HCT116 (cell line): ENCODE measurements around the gene PIK3R1. TPM values are rescaled to one million over a fixed set of nuclear protein-coding genes. Genes with fewer than 3 reads are reported as not detected.

Experiments used
- ATAC-seq: fragments of 200-7000 bp; cut with Tn5 transposase; 2 replicates; pipeline ENCODE4 v1.9.1; 2020; ENCODE audit warnings: mild to moderate bottlenecking, moderate library complexity
- BruUV-seq: library from RNA; stranded (reverse); fragments of 400-500 nt; replicated peaks from 2 replicates; lab custom pipeline; 2021; lab: Mats Ljungman, UMichigan
- CTCF ChIA-PET: fragments of 300-600 bp; sonication (Branson Sonifier 250); formaldehyde crosslinking; loops from one replicate; lab custom pipeline; 2021; ENCODE audit warnings: antibody characterized with exemption; lab: Charles Lee
- POLR2A ChIA-PET: fragments of 300-600, 350-600 bp; sonication (Branson Sonifier 250); formaldehyde crosslinking; loops from one replicate; lab custom pipeline; 2021; ENCODE audit warnings: antibody characterized with exemption; lab: Charles Lee
- RAD21 ChIA-PET, 2 experiments: fragments of 300-600 bp; sonication (Branson Sonifier 250); formaldehyde crosslinking; loops; one replicate each; lab custom pipeline; 2023; ENCODE audit warnings: low total read pairs in 2 of 2; ENCODE audit not compliant: uncharacterized antibody in 2 of 2, unreplicated experiment in 2 of 2, low non-redundant PET in 1 of 2; lab: Charles Lee
- DNase-seq: peaks from one replicate; pipeline ENCODE4 v3.0.0-alpha.2; 2010; ENCODE audit warnings: low read depth, low spot score
- H2AFZ ChIP-seq: fragments of 200-600 bp; shearing (Covaris generic), sonication (generic); 2 replicates; pipeline ENCODE4 v1.6.1; 2017; ENCODE audit warnings: low read depth, mixed run types, mixed read lengths, antibody characterized with exemption, low read length; ENCODE audit not compliant: poor library complexity, severe bottlenecking
- H3K27ac ChIP-seq: 2 replicates; pipeline ENCODE4 v1.5.1; 2012; ENCODE audit warnings: low read depth, low read length
- H3K27me3 ChIP-seq: fragments of 200-600 bp; sonication (generic); 2 replicates; pipeline ENCODE4 v1.6.1; 2016; ENCODE audit warnings: mixed run types, low read length, mixed read lengths; ENCODE audit not compliant: insufficient read depth
- H3K36me3 ChIP-seq, 2 experiments: fragments of 200-500 bp in 1 of 2; fragments of 200-600 bp in 1 of 2; sonication (Bioruptor generic) in 1 of 2; sonication (generic) in 1 of 2; 2 replicates each; pipeline versions ENCODE4 v1.5.1 to v1.6.1; 2014 to 2016; ENCODE audit warnings: low read length in 2 of 2, inconsistent platforms in 1 of 2, mixed read lengths in 1 of 2, mixed run types in 1 of 2; ENCODE audit not compliant: insufficient read depth in 2 of 2, control insufficient read depth in 1 of 2
- H3K4me1 ChIP-seq, 2 experiments: fragments of 200-600 bp in 1 of 2; sonication (generic) in 1 of 2; 2 replicates each; pipeline versions ENCODE4 v1.5.1 to v1.6.1; 2012 to 2017; ENCODE audit warnings: low read length in 2 of 2, inconsistent platforms in 1 of 2, mild to moderate bottlenecking in 1 of 2, mixed read lengths in 1 of 2, mixed run types in 1 of 2, moderate library complexity in 1 of 2; ENCODE audit not compliant: insufficient read depth in 2 of 2, control insufficient read depth in 1 of 2
- H3K4me2 ChIP-seq: fragments of 200-600 bp; sonication (generic); 2 replicates; pipeline ENCODE4 v1.6.1; 2017; ENCODE audit warnings: mixed run types, low read length, mixed read lengths
- H3K4me3 ChIP-seq, 2 experiments: fragments of 200-600 bp in 1 of 2; sonication (generic) in 1 of 2; replicated peaks in 1 of 2; 2 replicates each; pipeline ENCODE4 v1.5.1; 2011 to 2016; ENCODE audit warnings: low read length in 2 of 2, control low read depth in 1 of 2, low read depth in 1 of 2, mild to moderate bottlenecking in 1 of 2, mixed read lengths in 1 of 2, mixed run types in 1 of 2
- H3K79me2 ChIP-seq: fragments of 200-600 bp; sonication (generic); 2 replicates; pipeline ENCODE4 v1.6.1; 2017; ENCODE audit warnings: mild to moderate bottlenecking, mixed run types, low read length, moderate library complexity, mixed read lengths; ENCODE audit not compliant: insufficient read depth
- H3K9ac ChIP-seq: fragments of 200-600 bp; sonication (generic); 2 replicates; pipeline ENCODE4 v1.6.1; 2016; ENCODE audit warnings: low read length, mixed read lengths
- H3K9me2 ChIP-seq: fragments of 200-600 bp; sonication (generic), shearing (Covaris generic); 2 replicates; pipeline ENCODE4 v1.6.1; 2017; ENCODE audit warnings: mixed run types, mild to moderate bottlenecking, moderate library complexity; ENCODE audit not compliant: insufficient read depth
- H3K9me3 ChIP-seq, 2 experiments: fragments of 200-500 bp in 1 of 2; fragments of 200-600 bp in 1 of 2; sonication (Bioruptor generic) in 1 of 2; sonication (generic) in 1 of 2; 2 replicates each; pipeline ENCODE4 v1.6.1; 2014 to 2017; ENCODE audit warnings: low read length in 2 of 2, mixed read lengths in 2 of 2, inconsistent platforms in 1 of 2, low read depth in 1 of 2, mild to moderate bottlenecking in 1 of 2, mixed run types in 1 of 2, moderate library complexity in 1 of 2; ENCODE audit not compliant: control insufficient read depth in 1 of 2, insufficient read depth in 1 of 2
- H4K20me1 ChIP-seq: fragments of 200-600 bp; sonication (generic), shearing (Covaris generic); 2 replicates; pipeline ENCODE4 v1.6.1; 2017; ENCODE audit warnings: mixed run types, mild to moderate bottlenecking, moderate library complexity; ENCODE audit not compliant: insufficient read depth
- CEBPB ChIP-seq: IDR thresholded peaks from 2 replicates; pipeline ENCODE4 v1.6.1; 2012; ENCODE audit warnings: low read depth
- EGR1 ChIP-seq: IDR thresholded peaks from 2 replicates; pipeline ENCODE4 v1.6.1; 2012; ENCODE audit warnings: low read depth
- ELF1 ChIP-seq: IDR thresholded peaks from 2 replicates; pipeline ENCODE4 v1.6.1; 2012; ENCODE audit warnings: low read depth, borderline replicate concordance
- EZH2 ChIP-seq: fragments of 200-600 bp; sonication (generic); IDR thresholded peaks from 2 replicates; pipeline ENCODE4 v1.6.1; 2017; ENCODE audit warnings: antibody characterized with exemption, mixed run types
- EZH2phosphoT487 ChIP-seq: fragments of 200-600 bp; IDR thresholded peaks from 2 replicates; pipeline ENCODE4 v1.6.1; 2018; ENCODE audit warnings: antibody characterized with exemption, borderline replicate concordance
- FOSL1 ChIP-seq: IDR thresholded peaks from 2 replicates; pipeline ENCODE4 v1.6.1; 2012; ENCODE audit warnings: low read depth
- MAX ChIP-seq: IDR thresholded peaks from 2 replicates; pipeline ENCODE4 v1.6.1; 2012
- POLR2A ChIP-seq: IDR thresholded peaks from 2 replicates; pipeline ENCODE4 v1.7.0; 2011; ENCODE audit warnings: borderline replicate concordance; ENCODE audit not compliant: insufficient read depth, insufficient read length; ENCODE audit errors: extremely low read depth
- RAD21 ChIP-seq: IDR thresholded peaks from 2 replicates; pipeline ENCODE4 v1.6.1; 2012; ENCODE audit warnings: low read depth, mild to moderate bottlenecking
- SIN3A ChIP-seq: IDR thresholded peaks from 2 replicates; pipeline ENCODE4 v1.6.1; 2012; ENCODE audit warnings: low read depth
- TCF7L2 ChIP-seq: IDR thresholded peaks from 2 replicates; pipeline ENCODE4 v1.7.0; 2011; ENCODE audit warnings: borderline replicate concordance, inconsistent platforms; ENCODE audit not compliant: insufficient read depth, insufficient read length; ENCODE audit errors: extremely low read depth
- YY1 ChIP-seq: IDR thresholded peaks from 2 replicates; pipeline ENCODE4 v1.6.1; 2011; ENCODE audit warnings: low read length, low read depth, moderate library complexity, mild to moderate bottlenecking; ENCODE audit not compliant: insufficient replicate concordance; ENCODE audit errors: extremely low read depth
- ZBTB33 ChIP-seq: IDR thresholded peaks from 2 replicates; pipeline ENCODE4 v1.6.1; 2011; ENCODE audit warnings: mild to moderate bottlenecking, low read length, moderate library complexity; ENCODE audit not compliant: insufficient replicate concordance; ENCODE audit errors: extremely low read depth
- intact Hi-C: fragments of 100-400 bp; cut with micrococcal nuclease; formaldehyde crosslinking; loops from 2 replicates; pipeline ENCODE4 v1.10.0; 2022
- total RNA-seq: library from RNA; stranded (reverse); gene quantifications from one replicate; pipeline ENCODE4 v1.2.1, GENCODE V29; 2021; ENCODE audit not compliant: unreplicated experiment

Gene PIK3R1
- total RNA-seq, 1 experiment from 2014 or later, result 7.2 TPM

- Histone ChIP-seq H3K4me1 (no peaks in the 10 kb centered on the region), H3K4me3 (no peak overlapping the region), H2AFZ (no peak overlapping the region), H3K27me3 (no peaks in the 10 kb centered on the region), H4K20me1 (no peaks in the 10 kb centered on the region), H3K27ac (no peak overlapping the region), H3K36me3 (no peaks in the 10 kb centered on the region), H3K9me2 (no peaks in the 10 kb centered on the region), H3K79me2 (no peaks in the 10 kb centered on the region), H3K4me2 (no peak overlapping the region), H3K9me3 (no peaks in the 10 kb centered on the region), H3K9ac (no peak overlapping the region)
- CTCF ChIA-PET, result interaction anchor here (1.0 to 1.3 kb wide), 3 partner anchors 1002 to 1084 kb away, joined by 3 to 7 read pairs (median 3); no protein-coding TSS in a partner anchor
- POLR2A ChIA-PET, result no interaction called here
- DNase-seq, result no peak
- TF ChIP-seq TCF7L2, result no peak
- TF ChIP-seq MAX, result no peak
- no peak for TF ChIP-seq RAD21
- TF ChIP-seq FOSL1, result no peak
- no peak for TF ChIP-seq YY1
- no peak for TF ChIP-seq EZH2
- TF ChIP-seq ZBTB33, result no peak
- TF ChIP-seq ELF1, result no peak
- no peak for TF ChIP-seq CEBPB
- TF ChIP-seq POLR2A, result no peak
- TF ChIP-seq EGR1, result no peak
- no peak for TF ChIP-seq SIN3A
- TF ChIP-seq EZH2phosphoT487, result no peak
- RAD21 ChIA-PET, result no interaction called here
- no peak for ATAC-seq
- intact Hi-C loops, result no loop called here
- no TSS peak for BruUV-seq
Observed at GRCh38 chr5:68250661-68251298, 35.2 kb downstream of the PIK3R1 start.
